Kidney (tissue), 14 donors: ENCODE measurements around the gene CD4. TPM values are rescaled to one million over a fixed set of nuclear protein-coding genes. Genes with fewer than 3 reads are reported as not detected.
A peak's percentile ranks its signal among the peaks of the same experiment; 100 is the strongest.

Experiments
- DNase-seq, 5 donors: peaks; one replicate each; pipeline ENCODE4 v3.0.0-alpha.2; 2013 to 2020
- FAIRE-seq: peaks from 2 replicates; lab custom pipeline; 2012; peaks lifted over from hg19 to GRCh38; lab: Jason Lieb, UNC
- H3K27ac ChIP-seq, 2 donors: one replicate each; pipeline ENCODE4 v1.7.0; 2013; ENCODE audit warnings: low read depth in 2 of 2, low read length in 2 of 2, inconsistent platforms in 1 of 2
- H3K27me3 ChIP-seq: one replicate; pipeline ENCODE4 v1.7.1; 2013; ENCODE audit warnings: low read length, inconsistent platforms; ENCODE audit not compliant: control insufficient read depth, insufficient read depth
- H3K36me3 ChIP-seq, 3 donors: one replicate each; pipeline versions ENCODE4 v1.7.0 to v1.7.1; 2013; ENCODE audit warnings: low read length in 3 of 3, control low read depth in 1 of 3, inconsistent platforms in 1 of 3; ENCODE audit not compliant: insufficient read depth in 3 of 3, control insufficient read depth in 2 of 3
- H3K4me1 ChIP-seq, 3 donors: one replicate each; pipeline versions ENCODE4 v1.7.0 to v1.7.1; 2013; ENCODE audit warnings: low read length in 3 of 3, inconsistent platforms in 1 of 3, low read depth in 1 of 3; ENCODE audit not compliant: control insufficient read depth in 2 of 3, insufficient read depth in 2 of 3
- H3K4me3 ChIP-seq, 3 donors: one replicate each; pipeline versions ENCODE4 v1.7.0 to v1.8.1; 2013; ENCODE audit warnings: low read length in 3 of 3, control low read depth in 1 of 3, inconsistent platforms in 1 of 3
- H3K9ac ChIP-seq, 3 donors: one replicate each; pipeline versions ENCODE4 v1.7.0 to v1.7.1; 2013; ENCODE audit warnings: low read length in 3 of 3, control low read depth in 1 of 3, inconsistent platforms in 1 of 3
- H3K9me3 ChIP-seq, 3 donors: one replicate each; pipeline versions ENCODE4 v1.7.0 to v1.7.1; 2013; ENCODE audit warnings: low read length in 3 of 3, control low read depth in 1 of 3, inconsistent platforms in 1 of 3; ENCODE audit not compliant: control insufficient read depth in 2 of 3, insufficient read depth in 1 of 3
- CTCF ChIP-seq: IDR thresholded peaks from 3 replicates; pipeline ENCODE4 v1.5.1; 2012; ENCODE audit warnings: mild to moderate bottlenecking, moderate library complexity, borderline replicate concordance; ENCODE audit not compliant: insufficient read depth; ENCODE audit errors: extremely low read depth
- intact Hi-C: fragments of 100-400 bp; cut with DNase I; formaldehyde crosslinking; loops from one replicate; pipeline ENCODE4 v1.11.1; 2022
- polyA plus RNA-seq: library from polyadenylated mRNA; stranded (reverse); fragments of 350-450 nt; fragmentation: Illumina TruSeq; extraction: RNeasy Lipid Tissue Mini Kit (QIAGEN cat#74804); gene quantifications from one replicate; pipeline ENCODE4 v1.2.3, GENCODE V29; 2014; ENCODE audit warnings: low read depth, low replicate concordance; ENCODE audit not compliant: insufficient read depth
- total RNA-seq: library from RNA; stranded (reverse); fragmentation: NEBNext Ultra II Directional; extraction: Animal tissue kit (Norgen Biotek cat#: 25700); gene quantifications from one replicate; pipeline ENCODE4 v1.2.1, GENCODE V29; 2021
- donor health status: control.
- donor health status: control.
- donor health status: control.
- donor health status: control.
- donor health status: control.
- donor health status: DM: yes; HTN: yes; CAD: no.
- donor health status: Normal renal cell carcinoma (clear cell type).

Gene CD4
- total and polyA plus RNA-seq, 2 donors from 2014 or later, result 12.2 to 38.1 TPM

- no peak for TF ChIP-seq CTCF
- H3K9ac ChIP-seq, result no peak overlapping the region
- H3K36me3 ChIP-seq, result no peaks in the 10 kb centered on the region
- FAIRE-seq, result no peak
- intact Hi-C loops, result no loop called here
- peaks cover 0 to 15% (median 0%) of the 10 kb centered on the region in 3 donors for H3K4me1 ChIP-seq
- peak in 1 of 5 donors; percentile 8 for DNase-seq
- H3K27ac ChIP-seq, result no peak overlapping the region
- no peaks in the 10 kb centered on the region for H3K27me3 ChIP-seq
- no peaks in the 10 kb centered on the region for H3K9me3 ChIP-seq
- H3K4me3 ChIP-seq, result no peak overlapping the region
Measured at GRCh38 chr12:6830999-6831398, 41.7 kb downstream of the CD4 start.

- Histone ChIP-seq H3K36me3 (no peaks in the 10 kb centered on the region), H3K4me3 (no peak overlapping the region), H3K9me3 (no peaks in the 10 kb centered on the region), H3K27ac (no peak overlapping the region), H3K4me1 (peaks cover 0 to 15% (median 0%) of the 10 kb centered on the region in 3 donors), H3K27me3 (no peaks in the 10 kb centered on the region), H3K9ac (no peak overlapping the region)
- FAIRE-seq (no peak), DNase-seq (peak in 1 of 5 donors; percentile 48)
- no peak for TF ChIP-seq CTCF
- intact Hi-C loops, result no loop called here
Measured at GRCh38 chr12:6831450-6831995, 42.2 kb downstream of the CD4 start.

- Histone ChIP-seq H3K9ac (no peak overlapping the region), H3K4me3 (no peak overlapping the region), H3K27me3 (no peaks in the 10 kb centered on the region), H3K9me3 (no peaks in the 10 kb centered on the region), H3K27ac (no peak overlapping the region), H3K4me1 (peaks cover 0 to 12% (median 0%) of the 10 kb centered on the region in 3 donors), H3K36me3 (no peaks in the 10 kb centered on the region)
- no peak for FAIRE-seq
- intact Hi-C loops, result no loop called here
- peak in 1 of 5 donors; percentile 7 for DNase-seq
- no peak for TF ChIP-seq CTCF
Measured at GRCh38 chr12:6832125-6832524, 42.8 kb downstream of the CD4 start.
